Ishikawa (cell line): ENCODE data around the gene OR6K3.

Experiments used
- CEBPB ChIP-seq: IDR thresholded peaks from 2 replicates; pipeline ENCODE4 v1.6.1; 2012
- CREB1 ChIP-seq: IDR thresholded peaks from 2 replicates; pipeline ENCODE4 v1.6.1; 2012; ENCODE audit warnings: low read depth
- EGR1 ChIP-seq: IDR thresholded peaks from 2 replicates; pipeline ENCODE4 v1.6.1; 2012
- EP300 ChIP-seq: IDR thresholded peaks from 2 replicates; pipeline ENCODE4 v1.6.1; 2012; ENCODE audit warnings: borderline replicate concordance
- FOXM1 ChIP-seq: IDR thresholded peaks from 2 replicates; pipeline ENCODE4 v1.6.1; 2012; ENCODE audit warnings: low read depth, borderline replicate concordance
- NFIC ChIP-seq: IDR thresholded peaks from 2 replicates; pipeline ENCODE4 v1.6.1; 2012
- RAD21 ChIP-seq: IDR thresholded peaks from 2 replicates; pipeline ENCODE4 v1.6.1; 2012; ENCODE audit warnings: low read depth
- REST ChIP-seq: IDR thresholded peaks from 2 replicates; pipeline ENCODE4 v1.6.1; 2012; ENCODE audit warnings: low read depth, mild to moderate bottlenecking
- TAF1 ChIP-seq: IDR thresholded peaks from 2 replicates; pipeline ENCODE4 v1.6.1; 2012; ENCODE audit warnings: low read depth, mild to moderate bottlenecking
- TCF12 ChIP-seq: IDR thresholded peaks from 2 replicates; pipeline ENCODE4 v1.6.1; 2012; ENCODE audit warnings: low read depth
- TEAD4 ChIP-seq: IDR thresholded peaks from 2 replicates; pipeline ENCODE4 v1.6.1; 2012
- USF1 ChIP-seq: IDR thresholded peaks from 2 replicates; pipeline ENCODE4 v1.6.1; 2012
- YY1 ChIP-seq: IDR thresholded peaks from 2 replicates; pipeline ENCODE4 v1.6.1; 2012; ENCODE audit warnings: low read depth
- ZBTB7A ChIP-seq: IDR thresholded peaks from 2 replicates; pipeline ENCODE4 v1.6.1; 2012; ENCODE audit warnings: low read depth
- TF ChIP-seq, protein P1 (sequence below): IDR thresholded peaks from 2 replicates; pipeline ENCODE4 v1.6.1; 2012

OR6K3 gene

DNA sequence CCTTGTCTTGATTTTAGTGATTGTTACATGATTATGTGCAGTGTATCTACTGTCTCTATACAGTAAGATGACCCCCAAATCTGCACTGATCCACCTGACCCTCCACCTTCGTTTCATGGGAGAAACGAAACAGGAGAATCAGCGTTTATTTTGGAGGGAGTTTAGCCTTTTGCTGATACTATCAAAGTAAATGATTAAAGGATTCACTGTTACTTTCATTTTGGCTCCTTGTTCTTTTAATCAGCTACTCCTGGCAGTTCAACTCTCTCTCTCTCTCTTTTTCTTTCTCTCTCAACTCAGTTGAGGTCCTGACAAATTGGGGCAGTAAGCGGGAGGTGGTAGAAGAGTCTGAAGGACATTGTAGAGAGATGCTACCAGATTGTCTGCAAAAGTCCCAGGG, 9.9 kb upstream of the OR6K3 start:
- TF ChIP-seq EGR1 (no peak), NFIC (no peak), FOXM1 (no peak), CREB1 (no peak), USF1 (no peak), REST (no peak), TAF1 (no peak), ZBTB7A (no peak), RAD21 (no peak), TEAD4 (no peak), TCF12 (no peak), CEBPB (no peak), YY1 (no peak)
- TF ChIP-seq, protein P1, sequence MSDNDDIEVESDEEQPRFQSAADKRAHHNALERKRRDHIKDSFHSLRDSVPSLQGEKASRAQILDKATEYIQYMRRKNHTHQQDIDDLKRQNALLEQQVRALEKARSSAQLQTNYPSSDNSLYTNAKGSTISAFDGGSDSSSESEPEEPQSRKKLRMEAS, result no peak

GRCh38 chr1:158728510-158729225, 8.1 kb upstream of the OR6K3 start:
- TF ChIP-seq NFIC, result no peak
- TF ChIP-seq RAD21, result no peak
- no peak for TF ChIP-seq CEBPB
- TF ChIP-seq TAF1, result no peak
- TF ChIP-seq CREB1, result no peak
- TF ChIP-seq, protein P1, result no peak
- no peak for TF ChIP-seq TCF12
- TF ChIP-seq REST, result no peak
- no peak for TF ChIP-seq EGR1
- no peak for TF ChIP-seq FOXM1
- no peak for TF ChIP-seq ZBTB7A
- TF ChIP-seq USF1, result no peak
- TF ChIP-seq YY1, result no peak
- no peak for TF ChIP-seq EP300
- TF ChIP-seq TEAD4, result no peak

GRCh38 chr1:158724442-158724841, 3.9 kb upstream of the OR6K3 start:
- TF ChIP-seq, protein P1, result no peak
- no peak for TF ChIP-seq TCF12
- TF ChIP-seq CEBPB, result no peak
- no peak for TF ChIP-seq FOXM1
- no peak for TF ChIP-seq TAF1

DNA sequence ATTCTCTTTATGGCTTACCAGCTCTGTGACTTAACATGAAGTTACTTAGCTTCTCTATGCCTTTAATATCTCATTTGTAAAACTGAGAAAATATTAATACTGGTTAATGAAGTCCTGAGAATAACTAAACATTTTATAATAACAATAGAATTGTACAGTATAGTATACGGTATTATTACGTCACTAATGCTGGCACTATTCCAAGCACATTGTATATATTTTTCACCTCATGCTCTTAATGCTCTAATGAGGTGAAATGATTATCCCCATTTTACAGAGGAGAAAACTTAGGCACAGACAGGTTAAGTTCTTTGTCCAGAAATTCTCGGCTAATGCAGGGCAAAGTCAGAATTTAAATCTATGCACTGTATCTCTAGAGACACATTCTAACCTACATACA, 856 bp downstream of the OR6K3 start:
- TF ChIP-seq NFIC (no peak), FOXM1 (no peak), TEAD4 (no peak), CREB1 (no peak), CEBPB (no peak)

- no peak for TF ChIP-seq CEBPB
- TF ChIP-seq TEAD4, result no peak
- TF ChIP-seq YY1, result no peak
- no peak for TF ChIP-seq FOXM1
- no peak for TF ChIP-seq EP300
- TF ChIP-seq TAF1, result no peak
- no peak for TF ChIP-seq USF1
- no peak for TF ChIP-seq CREB1
- no peak for TF ChIP-seq RAD21
- TF ChIP-seq EGR1, result no peak
- TF ChIP-seq TCF12, result no peak
- TF ChIP-seq NFIC, result no peak
Measured at GRCh38 chr1:158717344-158717743, 3.2 kb downstream of the OR6K3 start.
